ENCODE measurements around the gene MSRB1.

Gene MSRB1

GRCh38 chr16:1968146-1968953, 25.4 kb upstream of the MSRB1 start:
- no peak for TF ChIP-seq CTCF (IDR thresholded peaks at IDR 0.05; ENCODE audit: low read length)
- no peak for TF ChIP-seq EZH2 (IDR thresholded peaks at IDR 0.05; ENCODE audit: borderline replicate concordance, low read length)
- Histone ChIP-seq H3K4me2 (ENCODE audit: low read length) (no peak overlapping the region), H3K9ac (ENCODE audit: low read length) (no peak overlapping the region), H3K4me1 (ENCODE audit: insufficient read depth, low read length, severe bottlenecking) (peaks cover 35% of the 10 kb centered on the region), H3K9me2 (ENCODE audit: low read depth, low read length) (no peaks in the 10 kb centered on the region), H3K9me3 (ENCODE audit: low read length) (no peaks in the 10 kb centered on the region), H3K4me3 (ENCODE audit: low read depth, low read length, poor library complexity, severe bottlenecking) (no peak overlapping the region), H3K79me2 (ENCODE audit: insufficient read depth, low read length) (peaks cover 20% of the 10 kb centered on the region), H4K20me1 (ENCODE audit: insufficient read depth, low read length) (no peaks in the 10 kb centered on the region), H3F3A (ENCODE audit: insufficient read depth, low read length) (peaks cover 4% of the 10 kb centered on the region), H2AFZ (ENCODE audit: low read length) (no peak overlapping the region), H3K27ac (ENCODE audit: low read depth, low read length, poor library complexity, severe bottlenecking) (no peak overlapping the region), H3K36me3 (ENCODE audit: insufficient read depth, low read length) (peaks cover 12% of the 10 kb centered on the region), H3K27me3 (ENCODE audit: insufficient read depth, low read length) (no peaks in the 10 kb centered on the region)

GRCh38 chr16:1966460-1966859, 23.5 kb upstream of the MSRB1 start, which contains the start of gene RNF151:
Gene RNF151 (plus strand): TSS chr16:1966856. CDS start chr16:1966882, 26 bp downstream.
- peaks cover 21% of the 10 kb centered on the region for H3K79me2 ChIP-seq (ENCODE audit: insufficient read depth, low read length)

GRCh38 chr16:1965396-1966001, 22.5 kb upstream of the MSRB1 start:
- peak overlapping the region; percentile 72 for H3K4me2 ChIP-seq (ENCODE audit: low read length)
- peaks cover 43% of the 10 kb centered on the region for H3K4me1 ChIP-seq (ENCODE audit: insufficient read depth, low read length, severe bottlenecking)
- no peak overlapping the region for H2AFZ ChIP-seq (ENCODE audit: low read length)
- peaks cover 21% of the 10 kb centered on the region for H3K79me2 ChIP-seq (ENCODE audit: insufficient read depth, low read length)
- peak overlapping the region; percentile 88 for H3K9ac ChIP-seq (ENCODE audit: low read length)
- peak overlapping the region; percentile 18 for H3K27ac ChIP-seq (ENCODE audit: low read depth, low read length, poor library complexity, severe bottlenecking)
- H3K36me3 ChIP-seq (ENCODE audit: insufficient read depth, low read length), result peaks cover 35% of the 10 kb centered on the region
- H3K27me3 ChIP-seq (ENCODE audit: insufficient read depth, low read length), result no peaks in the 10 kb centered on the region
- H3K9me2 ChIP-seq (ENCODE audit: low read depth, low read length), result no peaks in the 10 kb centered on the region
- no peaks in the 10 kb centered on the region for H3K9me3 ChIP-seq (ENCODE audit: low read length)
- peaks cover 16% of the 10 kb centered on the region for H3F3A ChIP-seq (ENCODE audit: insufficient read depth, low read length)
- peak overlapping the region; percentile 97 for H3K4me3 ChIP-seq (ENCODE audit: low read depth, low read length, poor library complexity, severe bottlenecking)
- TF ChIP-seq EZH2 (IDR thresholded peaks at IDR 0.05; ENCODE audit: borderline replicate concordance, low read length), result no peak
- no peak for TF ChIP-seq CTCF (IDR thresholded peaks at IDR 0.05; ENCODE audit: low read length)
- H4K20me1 ChIP-seq (ENCODE audit: insufficient read depth, low read length), result no peaks in the 10 kb centered on the region

More at GRCh38 chr16:1966460-1966859, 23.5 kb upstream of the MSRB1 start, which contains the start of gene RNF151:
- Histone ChIP-seq H3K9me2 (ENCODE audit: low read depth, low read length) (no peaks in the 10 kb centered on the region), H3K4me2 (ENCODE audit: low read length) (peak within 1 kb of the TSS; percentile 72), H2AFZ (ENCODE audit: low read length) (no peak within 1 kb of the TSS), H3K4me3 (ENCODE audit: low read depth, low read length, poor library complexity, severe bottlenecking) (peak within 1 kb of the TSS; percentile 97), H3K4me1 (ENCODE audit: insufficient read depth, low read length, severe bottlenecking) (peaks cover 44% of the 10 kb centered on the region), H3K27me3 (ENCODE audit: insufficient read depth, low read length) (no peaks in the 10 kb centered on the region), H3F3A (ENCODE audit: insufficient read depth, low read length) (peaks cover 8% of the 10 kb centered on the region), H3K27ac (ENCODE audit: low read depth, low read length, poor library complexity, severe bottlenecking) (peak within 1 kb of the TSS; percentile 18), H4K20me1 (ENCODE audit: insufficient read depth, low read length) (no peaks in the 10 kb centered on the region), H3K36me3 (ENCODE audit: insufficient read depth, low read length) (peaks cover 30% of the 10 kb centered on the region), H3K9ac (ENCODE audit: low read length) (peak within 1 kb of the TSS; percentile 88), H3K9me3 (ENCODE audit: low read length) (no peaks in the 10 kb centered on the region)
- TF ChIP-seq CTCF (IDR thresholded peaks at IDR 0.05; ENCODE audit: low read length), result no peak
- no peak for TF ChIP-seq EZH2 (IDR thresholded peaks at IDR 0.05; ENCODE audit: borderline replicate concordance, low read length)

Data from OCI-LY1 (cell line).